HL-60 (cell line): ENCODE data around the gene MFN2.

ENCODE experiments used
- DNase-seq, 2 experiments: peaks; one replicate each; pipeline ENCODE4 v3.0.0-alpha.2; 2010 to 2020; ENCODE audit warnings: low read depth in 1 of 2, low spot score in 1 of 2
- H3K27ac ChIP-seq: fragments of 250-450 bp; sonication (Bioruptor Pico); replicated peaks from 2 replicates; pipeline ENCODE4 v1.5.1; 2020; ENCODE audit warnings: mild to moderate bottlenecking, moderate library complexity
- H3K27me3 ChIP-seq: fragments of 250-450 bp; sonication (Bioruptor Pico); 2 replicates; pipeline ENCODE4 v1.5.1; 2021; ENCODE audit warnings: mild to moderate bottlenecking, moderate library complexity; ENCODE audit not compliant: insufficient read depth, poor library complexity, severe bottlenecking
- H3K4me3 ChIP-seq: replicated peaks from 2 replicates; pipeline ENCODE4 v1.5.1; 2011; ENCODE audit warnings: mild to moderate bottlenecking, control low read depth, low read length; ENCODE audit not compliant: insufficient read depth
- CTCF ChIP-seq: IDR thresholded peaks from one replicate; pipeline ENCODE4 v1.5.1; 2011; ENCODE audit warnings: low read length, control low read depth, inconsistent platforms; ENCODE audit not compliant: insufficient read depth
- GABPA ChIP-seq: IDR thresholded peaks from 2 replicates; pipeline ENCODE4 v1.6.1; 2012; ENCODE audit warnings: low read depth
- POLR2AphosphoS5 ChIP-seq: IDR thresholded peaks from 2 replicates; pipeline ENCODE4 v1.6.1; 2012; ENCODE audit warnings: low read depth
- SPI1 ChIP-seq: IDR thresholded peaks from 2 replicates; pipeline ENCODE4 v1.6.1; 2012; ENCODE audit warnings: low read depth, mild to moderate bottlenecking, borderline replicate concordance
- TF ChIP-seq, protein P1 (sequence below): IDR thresholded peaks from 2 replicates; pipeline ENCODE4 v1.6.1; 2012; ENCODE audit warnings: low read depth; ENCODE audit not compliant: insufficient replicate concordance

MFN2 gene

DNA sequence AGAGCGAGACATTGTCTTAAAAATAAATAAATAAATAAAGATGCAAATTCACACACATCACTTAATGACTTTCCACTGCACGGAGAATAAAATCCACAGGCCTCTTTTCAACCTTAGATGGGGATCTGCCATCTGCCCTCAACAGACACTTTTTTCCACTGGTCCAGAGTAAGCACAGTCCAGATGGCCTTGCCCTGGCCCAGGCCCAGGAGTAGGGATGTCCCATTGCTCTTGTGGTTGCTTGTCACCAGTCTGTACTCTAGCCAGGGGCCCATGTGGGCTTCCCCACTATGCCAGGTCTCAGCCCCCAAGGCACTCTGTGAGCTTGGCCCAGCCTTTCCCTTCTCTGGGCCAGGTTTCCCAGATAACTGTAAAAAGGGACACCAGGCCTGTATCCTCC is 28.3 kb upstream of the MFN2 start:
- no peak overlapping the region for H3K27ac ChIP-seq
- DNase-seq, result no peak
- H3K4me3 ChIP-seq, result no peak overlapping the region
- no peak for TF ChIP-seq POLR2AphosphoS5
- TF ChIP-seq SPI1, result no peak
- no peak for TF ChIP-seq CTCF
- TF ChIP-seq GABPA, result no peak
- TF ChIP-seq, protein P1, sequence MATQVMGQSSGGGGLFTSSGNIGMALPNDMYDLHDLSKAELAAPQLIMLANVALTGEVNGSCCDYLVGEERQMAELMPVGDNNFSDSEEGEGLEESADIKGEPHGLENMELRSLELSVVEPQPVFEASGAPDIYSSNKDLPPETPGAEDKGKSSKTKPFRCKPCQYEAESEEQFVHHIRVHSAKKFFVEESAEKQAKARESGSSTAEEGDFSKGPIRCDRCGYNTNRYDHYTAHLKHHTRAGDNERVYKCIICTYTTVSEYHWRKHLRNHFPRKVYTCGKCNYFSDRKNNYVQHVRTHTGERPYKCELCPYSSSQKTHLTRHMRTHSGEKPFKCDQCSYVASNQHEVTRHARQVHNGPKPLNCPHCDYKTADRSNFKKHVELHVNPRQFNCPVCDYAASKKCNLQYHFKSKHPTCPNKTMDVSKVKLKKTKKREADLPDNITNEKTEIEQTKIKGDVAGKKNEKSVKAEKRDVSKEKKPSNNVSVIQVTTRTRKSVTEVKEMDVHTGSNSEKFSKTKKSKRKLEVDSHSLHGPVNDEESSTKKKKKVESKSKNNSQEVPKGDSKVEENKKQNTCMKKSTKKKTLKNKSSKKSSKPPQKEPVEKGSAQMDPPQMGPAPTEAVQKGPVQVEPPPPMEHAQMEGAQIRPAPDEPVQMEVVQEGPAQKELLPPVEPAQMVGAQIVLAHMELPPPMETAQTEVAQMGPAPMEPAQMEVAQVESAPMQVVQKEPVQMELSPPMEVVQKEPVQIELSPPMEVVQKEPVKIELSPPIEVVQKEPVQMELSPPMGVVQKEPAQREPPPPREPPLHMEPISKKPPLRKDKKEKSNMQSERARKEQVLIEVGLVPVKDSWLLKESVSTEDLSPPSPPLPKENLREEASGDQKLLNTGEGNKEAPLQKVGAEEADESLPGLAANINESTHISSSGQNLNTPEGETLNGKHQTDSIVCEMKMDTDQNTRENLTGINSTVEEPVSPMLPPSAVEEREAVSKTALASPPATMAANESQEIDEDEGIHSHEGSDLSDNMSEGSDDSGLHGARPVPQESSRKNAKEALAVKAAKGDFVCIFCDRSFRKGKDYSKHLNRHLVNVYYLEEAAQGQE, result no peak
- H3K27me3 ChIP-seq, result no peaks in the 10 kb centered on the region

GRCh38 chr1:11952455-11953109 is 27.7 kb upstream of the MFN2 start:
- DNase-seq, result no peak
- no peak overlapping the region for H3K27ac ChIP-seq
- no peaks in the 10 kb centered on the region for H3K27me3 ChIP-seq
- TF ChIP-seq GABPA, result no peak
- H3K4me3 ChIP-seq, result no peak overlapping the region

DNA sequence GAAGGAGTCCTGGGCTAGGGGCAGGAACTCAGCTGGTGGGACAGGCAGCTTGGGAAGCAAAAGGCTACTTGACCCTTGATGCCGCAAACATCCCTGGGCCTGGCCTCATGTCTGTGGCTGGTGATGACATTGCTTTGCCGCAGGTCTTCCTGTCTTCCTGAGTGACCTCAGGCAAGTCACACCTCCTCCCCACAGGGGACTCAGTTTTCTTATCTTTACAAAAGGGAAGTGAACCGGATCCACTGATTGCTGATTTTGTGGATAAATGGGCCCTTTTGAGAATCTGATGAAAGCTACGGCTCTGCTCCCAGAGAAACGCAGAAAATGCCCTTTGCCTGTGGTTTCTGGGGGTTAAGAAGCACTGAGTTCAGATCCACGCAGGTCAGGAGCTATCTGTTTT is 25.0 kb upstream of the MFN2 start:
- TF ChIP-seq CTCF (no peak), SPI1 (peak; percentile 72; the same call in 1 of the 2 replicates), POLR2AphosphoS5 (peak; percentile 19; the same call in 1 of the 2 replicates), GABPA (no peak)
- TF ChIP-seq, protein P1, result no peak
- H3K27me3 ChIP-seq, result no peaks in the 10 kb centered on the region
- H3K4me3 ChIP-seq, result no peak overlapping the region
- H3K27ac ChIP-seq, result peak overlapping the region; percentile 26
- DNase-seq, result peak in 1 of 2 experiments; percentile 74

DNA sequence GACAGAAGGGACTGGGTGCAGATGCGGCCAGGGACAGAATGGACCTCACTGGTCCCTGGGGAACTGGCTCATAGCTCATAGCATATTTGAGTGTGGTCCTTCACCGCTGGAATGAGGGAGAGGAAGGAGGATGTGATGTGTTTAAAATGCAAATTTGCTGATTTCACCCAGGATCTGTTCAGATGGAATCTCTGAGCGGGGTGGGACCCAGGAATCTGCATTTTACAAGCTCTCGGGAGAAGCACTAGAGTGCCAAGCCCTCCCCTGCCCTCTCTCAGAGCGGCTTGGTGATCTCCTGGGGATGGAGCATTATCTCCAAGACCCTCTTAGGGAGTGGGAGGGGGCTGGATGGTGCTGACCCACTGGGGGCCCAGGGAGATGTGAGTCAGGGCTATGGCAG is 22.8 kb upstream of the MFN2 start:
- Histone ChIP-seq H3K4me3 (no peak overlapping the region), H3K27me3 (no peaks in the 10 kb centered on the region), H3K27ac (no peak overlapping the region)
- DNase-seq, result no peak
- TF ChIP-seq GABPA, result no peak
- TF ChIP-seq SPI1, result no peak
- TF ChIP-seq, protein P1, result no peak
- TF ChIP-seq CTCF, result no peak
- TF ChIP-seq POLR2AphosphoS5, result no peak
